SK-N-SH (cell line): ENCODE results near the gene FTO. TPM values are rescaled to one million over a fixed set of nuclear protein-coding genes. Genes with fewer than 3 reads are reported as not detected.

Experiments
- CTCF ChIA-PET: fragments of 300-600, 350-600 bp; formaldehyde crosslinking; extraction: SDS; loops from one replicate; lab custom pipeline; 2021; lab: Yijun Ruan, JAX
- POLR2A ChIA-PET: fragments of 350-600 bp; sonication (Branson Sonifier 250); formaldehyde crosslinking; extraction: SDS; loops from one replicate; lab custom pipeline; 2020; ENCODE audit warnings: antibody characterized with exemption, inconsistent platforms; lab: Yijun Ruan, JAX
- DNase-seq: peaks from one replicate; pipeline ENCODE4 v3.0.0; 2012
- H2AFZ ChIP-seq: fragments of 200-600 bp; sonication (generic); 2 replicates; pipeline ENCODE4 v1.8.1; 2016; ENCODE audit warnings: antibody characterized with exemption, mild to moderate bottlenecking, low read depth
- H3F3A ChIP-seq: fragments of 200-600 bp; sonication (generic); replicated peaks from 2 replicates; pipeline ENCODE3; 2016; ENCODE audit warnings: antibody characterized with exemption, mild to moderate bottlenecking; ENCODE audit not compliant: insufficient read depth
- H3K27ac ChIP-seq, 2 experiments: fragments of 200-500 bp in 1 of 2; fragments of 200-600 bp in 1 of 2; sonication (Bioruptor generic) in 1 of 2; sonication (generic), shearing (Covaris generic) in 1 of 2; 2 replicates each; pipeline versions ENCODE4 v1.5.1 to v1.6.1; 2014 to 2016; ENCODE audit warnings: low read depth in 2 of 2, inconsistent platforms in 1 of 2, low read length in 1 of 2, mild to moderate bottlenecking in 1 of 2, mixed read lengths in 1 of 2
- H3K27me3 ChIP-seq: fragments of 200-600 bp; sonication (generic), shearing (Covaris generic); 2 replicates; pipeline ENCODE4 v1.6.1; 2016; ENCODE audit warnings: mixed run types; ENCODE audit not compliant: insufficient read depth
- H3K36me3 ChIP-seq, 2 experiments: fragments of 200-500 bp in 1 of 2; fragments of 200-600 bp in 1 of 2; sonication (Bioruptor generic) in 1 of 2; sonication (generic) in 1 of 2; replicated peaks in 1 of 2; 2 replicates each; pipeline versions ENCODE3 to v1.5.1; 2014 to 2016; ENCODE audit warnings: low read length in 1 of 2, mild to moderate bottlenecking in 1 of 2; ENCODE audit not compliant: insufficient read depth in 2 of 2, control insufficient read depth in 1 of 2
- H3K4me1 ChIP-seq, 2 experiments: fragments of 200-500 bp in 1 of 2; fragments of 200-600 bp in 1 of 2; sonication (Bioruptor generic) in 1 of 2; sonication (generic), shearing (Covaris generic) in 1 of 2; 2 replicates each; pipeline versions ENCODE4 v1.5.1 to v1.6.1; 2014 to 2016; ENCODE audit warnings: low read depth in 1 of 2, low read length in 1 of 2, mixed run types in 1 of 2; ENCODE audit not compliant: insufficient read depth in 2 of 2, control insufficient read depth in 1 of 2
- H3K4me2 ChIP-seq: fragments of 200-600 bp; sonication (generic), shearing (Covaris generic); 2 replicates; pipeline ENCODE4 v1.6.1; 2017; ENCODE audit warnings: mixed run types
- H3K4me3 ChIP-seq, 2 experiments: fragments of 200-500 bp in 1 of 2; fragments of 200-600 bp in 1 of 2; sonication (Bioruptor generic) in 1 of 2; sonication (generic), shearing (Covaris generic) in 1 of 2; 2 replicates each; pipeline versions ENCODE4 v1.5.1 to v1.8.1; 2014 to 2016; ENCODE audit warnings: low read depth in 2 of 2, inconsistent platforms in 1 of 2, low read length in 1 of 2, mild to moderate bottlenecking in 1 of 2, mixed read lengths in 1 of 2, moderate library complexity in 1 of 2
- H3K79me2 ChIP-seq: fragments of 200-600 bp; sonication (generic); 2 replicates; pipeline ENCODE4 v1.8.1; 2017; ENCODE audit warnings: mild to moderate bottlenecking; ENCODE audit not compliant: insufficient read depth
- H3K9ac ChIP-seq: fragments of 200-600 bp; sonication (generic); 2 replicates; pipeline ENCODE4 v1.6.1; 2017; ENCODE audit warnings: mixed run types
- H3K9me2 ChIP-seq: fragments of 200-600 bp; sonication (generic); 2 replicates; pipeline ENCODE4 v1.6.1; 2017; ENCODE audit warnings: mixed run types
- H3K9me3 ChIP-seq: fragments of 200-600 bp; sonication (generic); 2 replicates; pipeline ENCODE4 v1.6.1; 2017; ENCODE audit warnings: mixed run types, mild to moderate bottlenecking, moderate library complexity
- H4K20me1 ChIP-seq: fragments of 200-600 bp; sonication (generic); 2 replicates; pipeline ENCODE4 v1.6.1; 2017; ENCODE audit warnings: mild to moderate bottlenecking, mixed run types; ENCODE audit not compliant: insufficient read depth
- EP300 ChIP-seq, 2 experiments: IDR thresholded peaks; 2 replicates each; pipeline versions ENCODE4 v1.4.0 to v1.6.1; 2012; ENCODE audit warnings: borderline replicate concordance in 1 of 2, low read depth in 1 of 2, low read length in 1 of 2
- FOSL2 ChIP-seq: IDR thresholded peaks from 2 replicates; pipeline ENCODE4 v1.4.0; 2012; ENCODE audit warnings: low read depth, mild to moderate bottlenecking, moderate library complexity, borderline replicate concordance
- GATA2 ChIP-seq: sonication (generic); formaldehyde crosslinking; IDR thresholded peaks from 2 replicates; pipeline ENCODE4 v1.5.0; 2020; ENCODE audit warnings: mild to moderate bottlenecking, missing genetic modification reagents
- JUND ChIP-seq: IDR thresholded peaks from 2 replicates; pipeline ENCODE4 v1.4.0; 2012
- POLR2AphosphoS5 ChIP-seq: IDR thresholded peaks from 2 replicates; pipeline ENCODE4 v1.6.1; 2012; ENCODE audit warnings: low read depth, low read length
- RFX5 ChIP-seq: IDR thresholded peaks from 2 replicates; pipeline ENCODE4 v1.6.1; 2012; ENCODE audit warnings: mild to moderate bottlenecking, improper control_type of control experiment, low read length
- SIN3A ChIP-seq: IDR thresholded peaks from 2 replicates; pipeline ENCODE4 v1.6.1; 2012; ENCODE audit warnings: low read depth, mild to moderate bottlenecking, low read length, moderate library complexity, borderline replicate concordance
- TAF1 ChIP-seq: IDR thresholded peaks from 2 replicates; pipeline ENCODE4 v1.6.1; 2012; ENCODE audit warnings: low read depth, mild to moderate bottlenecking, low read length, moderate library complexity, borderline replicate concordance
- WGBS: methylation state at CpG from one replicate; pipeline ENCODE4 v1.1.6; 2017; ENCODE audit warnings: low lambda C conversion rate; 5-methylcytosine and 5-hydroxymethylcytosine counted together
- polyA plus RNA-seq, 3 experiments: library from polyadenylated mRNA; depleted of rRNA; stranded (reverse); fragments of >200 nt; gene quantifications; 2 replicates each; pipeline ENCODE4 v1.2.3, GENCODE V29; 2012
- TF ChIP-seq, protein P1 (sequence below): IDR thresholded peaks from 2 replicates; pipeline ENCODE4 v1.4.0; 2012; ENCODE audit warnings: low read depth, borderline replicate concordance
- TF ChIP-seq, protein P2 (sequence below): fragments of 150-350 bp; IDR thresholded peaks from 2 replicates; pipeline ENCODE4 v1.6.1; 2016; ENCODE audit warnings: mild to moderate bottlenecking, low read depth, low read length

FTO gene
- polyA plus RNA-seq, 1 of the 3 experiments (the other 2 are of a cell fraction) = 41.2 TPM

DNA sequence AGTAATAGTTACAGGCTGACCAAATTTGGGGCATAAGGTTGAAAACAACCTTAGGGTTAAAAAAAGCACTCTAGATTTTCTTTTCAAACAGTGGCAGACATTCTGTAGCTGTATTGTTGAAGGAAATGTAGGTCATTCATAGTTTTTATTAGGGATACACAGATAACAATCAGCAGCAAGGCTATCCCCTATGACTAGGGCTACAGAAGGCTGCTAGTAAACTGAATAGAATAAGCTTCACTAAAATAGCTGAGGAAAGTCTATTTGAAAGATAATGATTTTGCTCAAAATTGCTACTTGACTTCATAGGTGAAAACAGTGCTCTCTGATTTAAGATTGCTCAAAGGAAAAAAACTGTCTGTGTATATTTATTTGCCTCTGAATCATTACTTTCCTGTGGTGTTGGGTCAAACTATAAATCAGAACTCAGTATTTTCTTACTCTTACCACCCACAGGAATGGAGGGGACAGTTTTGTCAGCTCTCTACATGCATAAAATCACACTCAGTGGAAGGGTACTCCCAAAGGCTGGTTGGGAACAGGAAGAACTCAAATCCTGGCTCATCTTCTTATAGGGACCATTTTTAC is 25.1 kb upstream of the FTO start:
- ChIA-PET POLR2A (no interaction called here), CTCF (interaction anchor here (0.6 to 1.2 kb wide), 2 partner anchors 14 to 129 kb away, joined by 3 to 4 read pairs; no protein-coding TSS in a partner anchor)
- no peak overlapping the region for H2AFZ ChIP-seq
- TF ChIP-seq GATA2 (CRISPR knock-in tag) (no peak), POLR2AphosphoS5 (no peak), FOSL2 (no peak), JUND (no peak), RFX5 (no peak), SIN3A (no peak)
- TF ChIP-seq, protein P1, sequence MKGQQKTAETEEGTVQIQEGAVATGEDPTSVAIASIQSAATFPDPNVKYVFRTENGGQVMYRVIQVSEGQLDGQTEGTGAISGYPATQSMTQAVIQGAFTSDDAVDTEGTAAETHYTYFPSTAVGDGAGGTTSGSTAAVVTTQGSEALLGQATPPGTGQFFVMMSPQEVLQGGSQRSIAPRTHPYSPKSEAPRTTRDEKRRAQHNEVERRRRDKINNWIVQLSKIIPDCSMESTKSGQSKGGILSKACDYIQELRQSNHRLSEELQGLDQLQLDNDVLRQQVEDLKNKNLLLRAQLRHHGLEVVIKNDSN = no peak
- TF ChIP-seq, protein P2, sequence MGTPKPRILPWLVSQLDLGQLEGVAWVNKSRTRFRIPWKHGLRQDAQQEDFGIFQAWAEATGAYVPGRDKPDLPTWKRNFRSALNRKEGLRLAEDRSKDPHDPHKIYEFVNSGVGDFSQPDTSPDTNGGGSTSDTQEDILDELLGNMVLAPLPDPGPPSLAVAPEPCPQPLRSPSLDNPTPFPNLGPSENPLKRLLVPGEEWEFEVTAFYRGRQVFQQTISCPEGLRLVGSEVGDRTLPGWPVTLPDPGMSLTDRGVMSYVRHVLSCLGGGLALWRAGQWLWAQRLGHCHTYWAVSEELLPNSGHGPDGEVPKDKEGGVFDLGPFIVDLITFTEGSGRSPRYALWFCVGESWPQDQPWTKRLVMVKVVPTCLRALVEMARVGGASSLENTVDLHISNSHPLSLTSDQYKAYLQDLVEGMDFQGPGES = no peak
- DNase-seq = no peak
- no peak overlapping the region for H3K4me2 ChIP-seq
- H3K9me2 ChIP-seq = no peaks in the 10 kb centered on the region
- H3K9ac ChIP-seq = no peak overlapping the region
- H3K27ac ChIP-seq = no peak overlapping the region; a peak in 1 of 4 replicates
- peaks cover 0 to 3% of the 10 kb centered on the region in 2 experiments; a peak in 2 of 4 replicates for H3K4me1 ChIP-seq
- no peak overlapping the region for H3K4me3 ChIP-seq
- H3K36me3 ChIP-seq = peaks cover 26 to 30% of the 10 kb centered on the region in 2 experiments
- H3K79me2 ChIP-seq = no peaks in the 10 kb centered on the region
- no peaks in the 10 kb centered on the region for H3F3A ChIP-seq
- H3K9me3 ChIP-seq = no peaks in the 10 kb centered on the region
- no peaks in the 10 kb centered on the region for H4K20me1 ChIP-seq
- no peaks in the 10 kb centered on the region for H3K27me3 ChIP-seq

DNA sequence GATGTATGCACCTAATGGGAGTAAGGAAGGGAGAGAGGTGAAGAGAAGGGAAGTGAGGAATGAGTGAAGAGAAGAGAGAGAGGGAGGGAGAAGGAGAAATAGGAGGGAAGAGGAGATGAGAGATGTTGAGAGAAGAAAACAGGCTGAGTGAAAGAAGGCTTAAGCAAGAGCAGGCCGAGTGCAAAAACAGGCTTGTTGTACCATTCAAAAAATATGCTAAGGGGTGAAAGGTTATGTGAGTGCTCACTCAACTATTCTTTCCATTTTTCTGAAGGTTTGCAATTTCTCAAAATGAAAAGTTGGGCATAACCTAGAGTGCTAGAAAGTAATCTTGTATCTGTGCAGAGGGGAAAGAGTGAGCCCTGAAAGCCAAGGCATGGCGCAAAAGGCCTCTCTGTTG is 23.2 kb upstream of the FTO start:
- Histone ChIP-seq H3K9ac (no peak overlapping the region), H3K9me3 (no peaks in the 10 kb centered on the region), H3K4me1 (peaks cover 0 to 3% of the 10 kb centered on the region in 2 experiments; a peak in 2 of 4 replicates), H3K27ac (no peak overlapping the region), H3K4me2 (no peak overlapping the region), H3K4me3 (no peak overlapping the region), H3K27me3 (no peaks in the 10 kb centered on the region), H3K36me3 (peaks cover 22 to 26% of the 10 kb centered on the region in 2 experiments), H2AFZ (no peak overlapping the region), H4K20me1 (no peaks in the 10 kb centered on the region), H3K9me2 (no peaks in the 10 kb centered on the region), H3K79me2 (no peaks in the 10 kb centered on the region), H3F3A (no peaks in the 10 kb centered on the region)
- DNase-seq = no peak
- no peak for TF ChIP-seq FOSL2
- no peak for TF ChIP-seq EP300 (IDR thresholded peaks at IDR 0.05; ENCODE audit: borderline replicate concordance in 1 of 2, low read depth in 1 of 2, low read length in 1 of 2)
- TF ChIP-seq TAF1 = no peak
- ChIA-PET CTCF (no interaction called here), POLR2A (no interaction called here)
- WGBS = 95% methylated on average over 2 of the region's 2 CpGs
